ENCODE results near the gene HSBP1L1. TPM values are rescaled to one million over a fixed set of nuclear protein-coding genes. Genes with fewer than 3 reads are reported as not detected.

Gene HSBP1L1
- total RNA-seq, 1 experiment from 2014 or later: 41.4 TPM

DNA sequence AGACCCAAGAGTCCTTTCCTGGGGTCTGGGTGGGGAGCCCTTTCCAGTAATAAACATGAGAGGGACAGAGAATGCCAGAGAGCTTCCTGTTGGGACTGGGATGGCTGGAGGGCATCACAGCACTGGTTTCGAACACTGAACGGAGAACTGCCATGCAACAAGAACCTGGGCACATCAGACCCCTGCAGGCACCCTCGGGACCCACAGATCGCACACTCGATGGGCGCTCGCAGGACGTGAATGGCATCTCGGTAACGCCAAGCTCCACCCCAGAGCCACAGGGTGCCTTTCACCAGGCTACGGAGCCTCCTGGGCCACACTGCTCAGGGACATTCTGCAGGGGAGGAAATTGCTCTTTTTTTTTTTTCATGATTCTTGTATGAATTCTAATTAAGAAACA is 38.1 kb upstream of the HSBP1L1 start:
- H3K36me3 ChIP-seq (ENCODE audit: control insufficient read depth in 1 of 2, insufficient read depth in 2 of 2, low read length in 2 of 2): peaks cover 0 to 17% of the 10 kb centered on the region in 2 experiments
- no peak for ATAC-seq

More for the DNA sequence above, 38.1 kb upstream of the HSBP1L1 start:
- Histone ChIP-seq H3K4me2 (ENCODE audit: low read length) (no peak overlapping the region), H3K4me1 (ENCODE audit: control insufficient read depth in 1 of 2, insufficient read depth in 2 of 2, low read length in 2 of 2) (no peaks in the 10 kb centered on the region), H3K9me2 (ENCODE audit: insufficient read depth) (no peaks in the 10 kb centered on the region), H3K27me3 (ENCODE audit: insufficient read depth, low read length) (no peaks in the 10 kb centered on the region), H3K27ac (ENCODE audit: low read depth, low read length) (no peak overlapping the region), H3K9ac (ENCODE audit: low read length) (no peak overlapping the region), H2AFZ (ENCODE audit: low read depth, low read length, poor library complexity, severe bottlenecking) (no peak overlapping the region), H3K9me3 (ENCODE audit: control insufficient read depth in 1 of 2, insufficient read depth in 1 of 2, low read depth in 1 of 2, low read length in 2 of 2) (peaks cover 12 to 24% of the 10 kb centered on the region in 2 experiments; a peak in 3 of 4 replicates), H3K79me2 (ENCODE audit: insufficient read depth, low read length) (peaks cover 75% of the 10 kb centered on the region), H3K4me3 (replicated peaks in 1 of 2; ENCODE audit: low read depth in 1 of 2, low read length in 2 of 2) (no peak overlapping the region), H4K20me1 (ENCODE audit: insufficient read depth) (no peaks in the 10 kb centered on the region)
- TF ChIP-seq CBX3 (IDR thresholded peaks at IDR 0.05; ENCODE audit: low read depth) (no peak), ZFX (IDR thresholded peaks at IDR 0.05) (no peak), JUND (IDR thresholded peaks at IDR 0.05) (no peak), EZH2phosphoT487 (IDR thresholded peaks at IDR 0.05; ENCODE audit: borderline replicate concordance) (no peak), ZNF274 (IDR thresholded peaks at IDR 0.05; ENCODE audit: low read depth, low read length) (no peak), EZH2 (IDR thresholded peaks at IDR 0.05) (no peak), EGR1 (IDR thresholded peaks at IDR 0.05; ENCODE audit: low read depth) (no peak), CEBPB (IDR thresholded peaks at IDR 0.05; ENCODE audit: low read depth) (no peak)
- TF ChIP-seq, protein P1, sequence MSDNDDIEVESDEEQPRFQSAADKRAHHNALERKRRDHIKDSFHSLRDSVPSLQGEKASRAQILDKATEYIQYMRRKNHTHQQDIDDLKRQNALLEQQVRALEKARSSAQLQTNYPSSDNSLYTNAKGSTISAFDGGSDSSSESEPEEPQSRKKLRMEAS (IDR thresholded peaks at IDR 0.05): no peak
- TF ChIP-seq, protein P2, sequence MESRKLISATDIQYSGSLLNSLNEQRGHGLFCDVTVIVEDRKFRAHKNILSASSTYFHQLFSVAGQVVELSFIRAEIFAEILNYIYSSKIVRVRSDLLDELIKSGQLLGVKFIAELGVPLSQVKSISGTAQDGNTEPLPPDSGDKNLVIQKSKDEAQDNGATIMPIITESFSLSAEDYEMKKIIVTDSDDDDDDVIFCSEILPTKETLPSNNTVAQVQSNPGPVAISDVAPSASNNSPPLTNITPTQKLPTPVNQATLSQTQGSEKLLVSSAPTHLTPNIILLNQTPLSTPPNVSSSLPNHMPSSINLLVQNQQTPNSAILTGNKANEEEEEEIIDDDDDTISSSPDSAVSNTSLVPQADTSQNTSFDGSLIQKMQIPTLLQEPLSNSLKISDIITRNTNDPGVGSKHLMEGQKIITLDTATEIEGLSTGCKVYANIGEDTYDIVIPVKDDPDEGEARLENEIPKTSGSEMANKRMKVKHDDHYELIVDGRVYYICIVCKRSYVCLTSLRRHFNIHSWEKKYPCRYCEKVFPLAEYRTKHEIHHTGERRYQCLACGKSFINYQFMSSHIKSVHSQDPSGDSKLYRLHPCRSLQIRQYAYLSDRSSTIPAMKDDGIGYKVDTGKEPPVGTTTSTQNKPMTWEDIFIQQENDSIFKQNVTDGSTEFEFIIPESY (IDR thresholded peaks at IDR 0.05; ENCODE audit: extremely low read depth, insufficient replicate concordance, low read length): no peak
- ChIA-PET CTCF (no interaction called here), POLR2A (no interaction called here), RAD21 (ENCODE audit: low non-redundant PET in 1 of 2, low total read pairs in 2 of 2, uncharacterized antibody in 2 of 2, unreplicated experiment in 2 of 2) (no interaction called here)
- intact Hi-C loops (cut with micrococcal nuclease): no loop called here
- BruUV-seq (replicated peaks): no TSS peak
- DNase-seq (ENCODE audit: low read depth, low spot score): no peak
